Left renal cortex interstitium (tissue), 4 donors: ENCODE results near the gene CSRP1. TPM values are rescaled to one million over a fixed set of nuclear protein-coding genes. Genes with fewer than 3 reads are reported as not detected.
"Not testable (repeated sequence)": the region's sequence is repeated elsewhere in the genome, so short reads cannot be mapped to it uniquely, and the experiment has no call there.

ENCODE experiments used
- DNase-seq, 4 donors: peaks; one replicate each; pipeline ENCODE4 v3.0.0-alpha.2; 2013; ENCODE audit warnings: low read depth in 4 of 4, low spot score in 2 of 4, missing footprints in 1 of 4
- polyA plus RNA-seq, 4 donors: library from polyadenylated mRNA; unstranded; fragments of 120-200 nt; gene quantifications; one replicate each; pipeline ENCODE4 v1.2.1, GENCODE V29; 2013; ENCODE audit not compliant: insufficient read length in 4 of 4

Gene CSRP1
- polyA plus RNA-seq, 4 donors, result 127 to 170 (median 143) TPM

DNA sequence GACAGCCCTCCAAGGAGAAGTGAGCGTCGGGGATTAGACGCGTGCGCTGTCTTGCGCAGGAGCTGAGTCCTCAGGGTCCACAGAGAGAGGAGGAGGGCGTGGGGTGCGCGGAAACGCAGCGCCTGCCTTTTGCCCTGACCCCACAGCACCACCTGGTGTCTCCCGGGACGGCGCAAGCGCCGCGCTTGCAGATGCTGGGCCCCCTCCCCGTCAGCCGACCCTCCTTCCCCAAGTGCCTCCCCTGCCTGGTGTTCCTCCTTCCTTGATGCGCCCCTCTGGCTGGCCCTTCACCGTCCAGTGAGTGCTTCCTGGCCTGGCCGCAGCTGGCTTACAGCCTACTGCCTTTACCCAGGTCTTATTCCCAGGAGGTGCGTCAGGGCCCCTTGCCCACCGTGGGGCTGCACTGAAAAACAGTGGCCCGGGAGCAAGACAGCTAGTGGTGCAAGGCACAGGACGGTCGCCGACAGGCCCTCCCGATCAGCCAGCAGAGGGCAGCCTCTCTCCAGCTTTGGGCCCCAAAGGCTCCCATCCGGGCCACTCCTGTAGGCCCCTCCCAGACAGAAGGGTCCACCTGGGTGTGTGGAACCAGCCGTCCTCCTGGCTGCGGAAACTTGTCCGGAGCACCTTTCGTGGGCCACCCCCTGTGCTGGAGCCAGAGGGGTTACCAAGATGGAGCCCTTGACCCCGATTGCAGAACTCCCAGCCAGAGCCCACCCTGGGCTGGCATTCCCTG is 25.0 kb downstream of the CSRP1 start:
- peak in 1 of 4 donors; percentile 72 for DNase-seq

DNA sequence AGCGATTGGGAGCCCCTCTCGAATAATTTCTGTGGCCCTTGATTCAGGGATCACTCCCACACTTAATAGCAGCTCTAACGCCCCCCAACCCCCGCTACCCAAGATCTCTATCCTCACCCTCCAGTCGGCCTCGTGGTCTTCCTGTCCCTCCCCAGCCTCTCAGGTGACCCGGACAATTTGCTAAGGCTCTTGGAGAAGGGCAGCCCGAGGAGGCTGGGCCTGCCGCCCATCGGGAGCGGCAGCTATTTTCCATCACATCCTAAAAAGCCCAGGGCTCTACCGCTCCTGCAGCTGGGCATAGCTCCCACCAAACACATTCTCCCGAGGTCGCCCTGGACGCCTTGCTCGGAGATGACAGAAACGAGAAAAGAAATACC is 25.9 kb downstream of the CSRP1 start:
- DNase-seq, result no peak

DNA sequence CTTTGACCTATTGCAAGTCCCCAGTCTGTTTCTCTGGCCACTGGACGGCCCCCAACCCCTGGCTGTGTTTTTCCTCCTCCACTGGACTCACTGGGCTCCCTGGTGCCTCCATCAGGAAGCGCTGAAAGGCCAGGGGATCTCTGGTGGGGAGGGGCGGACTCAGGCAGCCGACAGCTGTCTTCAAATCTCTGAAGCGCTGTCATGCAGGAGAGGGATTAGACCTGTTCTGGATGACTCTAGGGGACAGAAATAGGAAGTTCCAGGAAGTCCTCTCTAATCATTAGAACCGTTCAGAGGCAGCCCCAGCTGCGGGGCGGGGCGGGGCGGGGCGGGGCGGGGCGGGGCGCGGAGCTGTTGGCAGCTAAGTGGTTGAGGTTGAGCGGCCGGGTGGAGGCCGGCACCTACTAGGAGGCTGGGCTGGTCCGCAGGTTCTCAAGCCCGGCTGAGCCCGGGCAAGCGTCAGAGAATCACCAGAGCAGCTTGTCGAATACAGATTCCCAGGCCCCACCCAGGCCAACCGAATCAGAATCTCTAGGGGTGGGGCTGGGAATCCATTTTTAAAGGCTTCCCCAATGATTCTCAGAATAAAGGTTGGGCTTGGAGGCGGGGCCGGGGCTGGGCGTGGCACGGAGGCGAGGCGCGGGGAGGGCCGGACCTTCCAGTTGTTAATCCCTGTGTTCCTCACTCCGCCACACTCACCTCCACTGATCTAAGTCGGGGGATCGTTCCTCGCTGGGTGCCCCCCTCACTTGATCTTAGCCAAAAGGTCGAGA is 26.5 kb downstream of the CSRP1 start:
- DNase-seq, result no peak

DNA sequence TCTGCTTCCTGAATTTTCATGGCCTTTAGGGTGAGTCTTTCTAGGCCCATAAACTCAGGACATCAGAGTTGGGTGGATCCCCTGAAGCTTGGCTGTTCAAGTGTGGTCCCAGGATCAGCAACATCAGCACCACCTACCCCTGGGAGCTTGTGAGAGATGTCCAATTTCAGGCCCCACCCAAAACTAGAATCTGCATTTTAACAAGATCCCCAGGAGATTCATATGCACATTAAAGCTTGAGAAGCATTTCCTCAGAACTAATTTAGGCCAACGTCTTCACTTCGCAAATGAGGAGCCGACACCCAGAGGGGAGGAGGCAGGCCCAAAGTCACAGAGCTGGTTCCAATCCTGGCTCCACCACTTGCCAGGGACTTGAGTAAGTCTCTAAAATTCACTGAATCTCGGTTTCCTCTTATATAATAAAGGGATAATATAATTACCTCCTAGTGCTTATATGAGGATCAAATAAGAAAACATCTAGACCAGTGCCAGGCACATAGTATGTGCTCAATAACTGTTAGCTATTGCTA is 27.7 kb downstream of the CSRP1 start:
- DNase-seq, result no peak

DNA sequence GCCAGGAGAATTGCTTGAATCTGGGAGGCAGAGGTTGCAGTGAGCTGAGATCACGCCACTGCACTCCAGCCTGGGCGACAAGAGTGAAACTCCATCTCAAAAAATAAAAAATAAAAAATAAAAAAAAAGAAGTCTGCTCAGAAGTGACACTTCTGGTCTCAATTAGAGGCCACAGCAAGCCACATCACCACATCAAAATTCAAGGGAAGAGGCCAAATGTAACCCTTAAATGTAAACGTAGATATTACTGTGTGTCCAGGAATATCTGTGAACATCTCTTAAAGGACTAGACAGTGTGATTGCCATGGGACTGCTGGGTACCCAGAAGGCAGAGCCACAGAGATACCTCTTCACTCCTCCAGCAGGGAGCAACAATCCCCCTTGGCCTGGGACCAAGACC is 28.3 kb downstream of the CSRP1 start:
- not testable (repeated sequence) for DNase-seq

DNA sequence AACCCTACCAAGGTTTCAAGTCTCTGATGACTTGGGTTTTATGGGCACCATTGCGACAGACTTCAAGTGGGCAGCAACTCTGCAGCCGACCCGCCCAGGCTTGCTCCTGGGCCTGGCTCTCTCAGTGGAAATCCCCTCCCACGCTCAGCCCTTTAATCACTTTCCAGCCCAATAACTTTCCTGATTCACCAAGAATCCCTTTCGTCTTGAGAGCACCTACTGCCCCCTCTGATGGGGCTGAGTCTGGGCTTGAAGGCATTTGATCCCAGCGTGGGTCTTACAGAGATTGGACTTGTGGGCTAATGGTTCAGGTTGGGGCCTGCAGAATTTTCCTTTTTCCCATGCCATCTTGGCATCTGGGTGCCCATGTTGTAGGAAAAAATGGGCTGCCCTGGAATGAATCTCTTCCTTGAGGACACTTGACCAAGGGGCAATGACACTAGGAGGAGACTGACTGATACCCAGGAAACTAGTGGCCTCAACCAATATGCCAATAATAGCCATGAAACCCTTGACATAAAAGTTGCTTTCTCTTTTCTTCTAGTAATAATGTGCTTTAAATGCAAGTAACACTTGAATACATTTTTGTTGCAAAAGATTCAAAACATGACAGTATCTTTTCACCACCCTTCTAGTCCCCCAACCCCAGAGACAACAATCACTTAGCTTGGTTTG is 30.1 kb downstream of the CSRP1 start:
- DNase-seq, result no peak

DNA sequence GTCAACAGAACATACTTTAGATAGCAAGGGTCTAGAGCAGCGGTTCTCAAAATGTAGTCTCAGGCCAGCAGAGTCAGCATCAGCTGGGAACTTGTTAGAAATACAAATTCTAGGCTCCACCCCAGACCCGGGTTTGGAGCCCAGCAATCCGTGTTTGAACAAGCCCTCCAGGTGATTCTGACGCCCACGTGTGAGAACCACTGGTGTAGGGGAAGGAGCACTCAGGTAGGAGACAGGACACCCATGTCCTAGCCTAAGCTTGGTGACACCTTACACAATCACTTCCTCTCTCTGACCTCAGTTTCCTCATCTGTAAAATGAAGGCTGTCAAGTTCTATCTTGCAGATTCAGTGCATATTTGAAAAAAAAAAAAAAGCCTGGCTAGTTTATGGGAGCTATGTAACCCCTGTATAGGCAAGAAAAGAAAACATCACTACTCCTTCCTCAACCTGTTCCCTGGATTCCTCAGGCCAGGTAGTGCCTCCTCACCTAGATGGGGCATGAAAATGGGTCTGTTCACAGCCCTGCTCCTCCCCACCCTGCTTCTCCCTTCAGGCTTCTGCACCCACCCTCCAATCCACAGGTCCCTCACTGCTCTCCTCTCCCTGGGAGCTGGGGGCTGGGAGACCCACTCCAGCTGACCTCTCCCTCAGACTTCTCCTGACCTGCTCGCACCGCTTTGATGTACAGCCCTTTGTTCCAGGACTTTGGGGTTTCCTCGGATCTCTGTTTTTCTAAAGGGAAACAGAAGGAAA is 30.8 kb downstream of the CSRP1 start:
- no peak for DNase-seq

DNA sequence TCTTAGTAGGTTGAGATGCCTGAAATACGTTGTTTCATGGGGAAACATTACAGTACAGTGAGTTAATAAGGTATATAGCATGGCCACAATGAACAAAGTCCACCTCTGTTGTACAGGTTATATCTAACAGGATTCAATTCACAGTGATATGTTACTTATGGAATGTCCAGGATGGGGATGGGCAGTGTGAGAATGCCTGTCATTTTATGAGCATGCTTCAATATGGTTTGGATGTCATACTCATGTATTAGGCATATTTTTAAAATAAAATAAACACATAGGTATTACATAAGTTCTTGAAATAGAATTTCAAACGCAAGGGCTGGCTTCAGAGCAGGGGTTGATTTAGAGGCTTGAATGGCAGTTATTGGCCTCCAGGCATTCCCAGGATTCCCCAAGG is 31.8 kb downstream of the CSRP1 start:
- DNase-seq, result no peak

DNA sequence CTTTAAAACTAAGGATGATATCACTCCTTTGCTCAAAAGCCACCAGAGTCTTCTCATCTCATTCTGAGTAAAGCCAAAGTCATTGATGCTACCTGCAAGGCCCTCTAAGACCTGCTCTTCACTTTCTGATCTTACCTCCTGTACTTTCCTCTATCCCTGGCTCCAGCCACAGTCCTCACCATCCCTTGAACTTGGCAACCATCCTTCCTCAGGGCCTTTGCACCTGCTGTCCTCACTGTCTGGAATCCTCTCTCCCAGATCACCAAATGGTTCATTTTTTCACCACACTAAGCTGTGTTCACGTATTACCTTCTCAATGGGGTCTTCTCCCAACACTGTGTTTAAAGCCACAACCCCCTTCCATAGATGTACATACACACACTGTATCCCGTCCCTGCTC is 33.6 kb downstream of the CSRP1 start:
- no peak for DNase-seq

DNA sequence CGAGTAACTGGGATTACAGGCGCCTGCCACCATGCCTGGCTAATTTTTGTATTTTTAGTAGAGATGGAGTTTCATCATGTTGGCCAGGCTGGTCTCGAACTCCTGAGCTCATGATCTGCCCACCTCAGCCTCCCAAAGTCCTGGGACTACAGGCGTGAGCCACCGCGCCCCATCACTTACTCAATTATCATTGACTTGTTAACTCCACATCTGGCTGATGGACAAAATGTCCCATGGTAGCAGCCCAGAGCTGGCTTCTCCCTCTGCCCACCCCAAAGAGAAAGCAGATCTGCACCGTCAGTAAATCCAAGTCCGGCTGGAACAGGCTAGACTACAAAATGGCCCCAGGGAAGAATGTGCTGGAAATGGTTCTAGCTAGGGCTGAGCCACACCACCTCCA is 34.6 kb downstream of the CSRP1 start:
- not testable (repeated sequence) for DNase-seq

DNA sequence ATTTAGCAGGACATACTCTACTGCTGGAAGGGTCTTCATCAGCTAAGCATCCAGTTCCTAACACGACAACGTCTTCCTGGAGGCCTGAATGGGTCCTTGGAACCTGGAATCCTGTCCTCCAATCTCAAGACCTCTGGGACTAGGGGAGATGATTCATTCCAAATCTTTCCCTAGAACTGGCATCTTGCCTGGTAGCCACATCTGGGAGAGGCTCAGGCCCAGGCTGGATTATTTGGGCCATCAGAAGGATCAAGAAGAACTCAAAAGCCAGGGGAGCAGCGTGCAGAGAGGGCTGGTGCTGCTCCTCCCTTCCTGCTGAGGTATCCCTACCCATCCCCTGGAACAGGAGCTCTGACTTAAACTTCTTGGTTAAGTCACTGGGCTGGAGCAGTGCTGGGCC is 35.2 kb downstream of the CSRP1 start:
- DNase-seq, result no peak

DNA sequence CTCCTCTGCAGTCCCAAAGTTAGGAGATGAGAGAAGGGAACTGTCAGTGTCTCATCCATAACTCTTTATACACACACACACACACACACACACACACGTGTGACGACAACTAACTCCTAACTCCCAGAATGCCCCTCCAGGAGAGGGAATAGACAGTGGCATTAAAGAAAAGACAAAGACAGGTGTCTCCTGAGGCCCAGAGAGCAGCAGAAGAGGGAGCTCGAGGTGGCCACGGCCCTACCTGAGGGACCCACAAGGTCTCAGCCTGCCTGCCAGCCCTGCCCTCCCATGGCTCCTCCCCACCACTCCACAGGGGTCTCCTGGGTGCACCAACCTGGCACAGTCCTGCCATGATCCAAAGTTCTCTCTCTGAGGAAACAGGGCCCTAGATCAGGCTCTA is 36.3 kb downstream of the CSRP1 start:
- DNase-seq, result no peak

DNA sequence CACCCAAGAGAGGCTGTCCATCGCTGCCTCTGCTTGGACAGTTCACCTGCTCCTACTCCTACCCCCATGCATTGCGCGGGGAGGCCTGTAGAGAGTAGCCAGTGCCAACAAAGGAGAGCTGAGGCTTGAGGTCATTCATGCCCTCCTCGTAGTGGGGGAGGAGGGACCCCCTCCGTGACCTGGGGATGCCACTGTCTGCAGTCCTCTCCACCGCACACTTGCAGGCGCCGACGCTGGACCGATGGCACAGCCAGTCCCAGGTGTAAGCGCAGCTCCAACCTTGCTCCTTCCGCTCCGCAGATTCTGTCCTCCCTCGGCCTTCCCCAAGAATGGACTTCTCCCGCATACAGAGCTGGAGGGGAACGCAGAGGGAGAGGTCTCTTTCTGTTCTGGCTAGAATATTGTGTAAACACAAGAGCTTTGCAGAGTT is 37.3 kb downstream of the CSRP1 start:
- DNase-seq, result no peak

DNA sequence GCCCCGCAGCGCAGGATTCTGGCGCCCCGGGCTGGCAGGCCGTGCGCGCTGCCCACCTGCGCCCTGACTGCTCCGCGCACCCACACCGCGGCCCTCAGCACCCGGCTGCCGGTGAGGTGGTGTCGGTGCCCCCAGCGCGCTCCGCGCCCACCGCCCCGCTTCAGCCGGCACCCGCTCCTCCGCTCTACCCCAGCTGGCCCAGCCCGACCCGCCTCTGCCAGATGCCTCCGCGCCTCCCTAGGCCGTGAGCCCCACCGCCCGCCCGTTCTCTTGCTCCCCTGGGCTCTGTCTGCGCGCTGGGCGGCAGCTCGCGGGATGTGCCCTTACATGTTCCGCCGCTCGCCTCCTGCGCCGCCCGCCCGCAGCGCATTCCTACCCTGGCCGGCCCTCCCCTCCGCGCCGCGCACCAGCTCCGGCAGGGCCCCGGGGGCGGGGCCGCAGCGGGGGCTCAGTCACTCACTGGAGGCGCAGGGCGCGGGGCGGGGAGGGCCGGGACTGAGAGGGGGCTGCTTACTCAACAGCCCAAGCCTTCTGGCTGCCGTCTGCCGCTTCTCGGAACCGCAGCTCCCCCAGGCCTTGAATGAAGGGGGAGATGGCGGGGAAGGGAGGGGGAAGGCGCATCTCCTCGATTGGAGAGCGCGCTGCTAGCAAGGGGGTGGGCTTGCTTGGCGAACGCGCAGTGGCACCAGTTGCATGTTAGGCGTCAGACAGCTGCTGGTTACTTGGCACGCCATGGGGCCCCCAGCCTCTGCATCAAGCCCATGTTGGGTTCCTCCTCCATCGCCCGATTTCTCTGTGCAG is 37.9 kb downstream of the CSRP1 start, which contains the start of gene PHLDA3:
Gene PHLDA3, minus strand, starts transcription at position 345 of the 801 bp plus-strand sequence. CDS start 402 bp downstream, outside the sequence.
- peak in 1 of 4 donors; percentile 71 for DNase-seq

DNA sequence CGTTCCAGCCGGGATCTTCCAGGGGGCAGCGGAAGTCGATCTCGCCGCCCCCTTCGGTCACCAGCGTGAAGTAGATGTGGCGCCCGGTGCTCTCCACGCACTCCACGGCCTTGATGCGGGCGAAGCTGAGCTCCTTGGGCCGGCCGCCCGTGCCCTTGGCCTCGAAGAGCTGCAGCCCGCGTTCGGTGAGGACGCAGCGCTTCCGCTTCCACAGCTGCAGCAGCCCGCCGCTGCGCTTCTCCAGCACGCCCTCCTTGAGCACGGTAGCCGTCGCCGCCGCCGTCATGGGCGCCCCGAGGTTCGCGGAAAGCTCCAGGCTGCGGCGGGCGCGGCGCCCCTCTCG is 38.5 kb downstream of the CSRP1 start:
- no peak for DNase-seq

DNA sequence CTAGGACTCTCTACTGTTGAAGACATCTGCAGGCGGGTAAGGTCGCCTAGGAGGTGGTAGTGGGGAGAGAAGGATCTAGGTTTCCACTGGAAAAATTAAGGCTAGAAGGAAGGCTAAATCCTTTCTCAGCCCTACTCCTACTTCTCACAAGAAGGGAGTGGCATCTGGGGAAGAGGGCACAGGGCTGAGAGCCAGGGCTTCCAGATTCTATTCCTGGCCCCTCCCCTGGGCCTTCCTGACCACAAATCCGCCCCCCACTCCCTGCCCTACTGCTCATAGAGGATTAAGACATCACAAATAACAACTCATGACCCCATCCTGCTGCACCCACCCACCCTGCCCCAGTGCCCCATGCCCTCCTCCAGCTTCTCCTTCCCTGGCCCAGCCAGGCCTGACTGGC is 40.4 kb downstream of the CSRP1 start:
- no peak for DNase-seq

DNA sequence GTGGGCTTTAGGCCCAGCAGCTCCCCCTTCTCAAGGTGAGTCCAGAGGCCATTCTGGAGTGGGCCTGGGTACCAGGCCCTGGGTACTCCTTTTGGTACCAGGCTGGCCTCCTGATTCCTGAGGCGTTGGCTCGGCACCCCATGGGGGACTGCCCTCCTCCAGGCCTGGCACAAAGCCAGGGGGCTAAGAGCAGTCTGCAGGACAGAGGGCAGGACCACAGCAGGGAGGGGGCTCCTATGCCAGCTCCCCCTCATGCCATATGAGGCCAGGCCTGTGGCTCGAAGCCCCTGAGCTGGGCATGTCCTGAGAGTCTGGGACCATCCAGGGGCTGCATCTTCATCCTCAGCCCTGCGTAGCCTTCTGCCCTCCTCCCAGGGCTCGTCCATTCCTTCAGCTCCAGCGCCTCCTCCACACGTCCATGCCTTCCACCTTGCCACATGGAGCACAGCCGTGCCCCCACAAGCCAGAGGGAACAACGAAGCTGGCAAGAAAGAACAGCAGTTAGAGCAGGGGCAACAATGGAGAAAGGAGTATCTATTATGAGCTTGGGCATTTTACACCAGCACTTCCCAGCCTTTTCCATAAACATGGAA is 41.1 kb downstream of the CSRP1 start:
- no peak for DNase-seq

DNA sequence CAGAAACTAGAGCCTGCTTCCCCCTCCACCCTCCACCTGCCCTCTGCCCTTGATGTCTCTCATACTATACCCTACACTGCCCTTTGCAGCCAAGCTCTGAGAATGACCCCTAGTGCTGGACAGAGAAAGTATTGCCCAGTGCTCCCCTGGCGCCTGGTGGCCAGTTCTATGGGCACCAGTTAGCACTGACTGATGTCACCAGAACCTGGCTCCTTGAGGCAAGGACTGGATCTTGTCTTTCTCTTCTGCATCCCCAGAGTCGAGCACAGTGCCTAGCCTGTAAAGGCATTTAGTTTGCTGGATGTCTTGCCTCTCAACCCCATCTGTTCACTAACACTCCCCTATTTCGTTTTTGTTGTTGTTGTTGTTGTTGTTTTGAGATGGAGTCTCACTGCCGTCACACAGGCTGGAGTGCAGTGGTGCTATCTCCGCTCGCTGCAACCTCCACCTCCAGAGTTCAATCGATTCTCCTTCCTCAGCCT is 43.8 kb downstream of the CSRP1 start:
- DNase-seq, result no peak
